Measurements from ENCODE around the gene FCHSD2. TPM values are rescaled to one million over a fixed set of nuclear protein-coding genes. Genes with fewer than 3 reads are reported as not detected.
A peak's percentile ranks its signal among the peaks of the same experiment; 100 is the strongest.

Gene FCHSD2
- total RNA-seq, 1 donor from 2014 or later, result 18.9 TPM

GRCh38 chr11:72959998-72960731 lies 182.0 kb downstream of the FCHSD2 start:
- Histone ChIP-seq H3K36me3 (ENCODE audit: insufficient read depth, low read length) (no peaks in the 10 kb centered on the region), H3K4me2 (ENCODE audit: low read length) (no peak overlapping the region), H3K9ac (ENCODE audit: low read length) (no peak overlapping the region), H3K79me2 (ENCODE audit: insufficient read depth, low read length) (no peaks in the 10 kb centered on the region), H3K9me3 (ENCODE audit: insufficient read depth, low read depth, low read length) (no peaks in the 10 kb centered on the region), H3K4me3 (ENCODE audit: insufficient read depth, low read depth, low read length) (no peak overlapping the region), H2AFZ (ENCODE audit: low read depth, low read length) (no peak overlapping the region), H4K20me1 (ENCODE audit: insufficient read depth, low read length) (no peaks in the 10 kb centered on the region), H3K4me1 (ENCODE audit: insufficient read depth, low read length) (no peaks in the 10 kb centered on the region), H3K27ac (ENCODE audit: low read depth, low read length) (no peak overlapping the region), H3K27me3 (ENCODE audit: insufficient read depth, low read length) (no peaks in the 10 kb centered on the region)
- no peak for FAIRE-seq
- TF ChIP-seq, protein P1, sequence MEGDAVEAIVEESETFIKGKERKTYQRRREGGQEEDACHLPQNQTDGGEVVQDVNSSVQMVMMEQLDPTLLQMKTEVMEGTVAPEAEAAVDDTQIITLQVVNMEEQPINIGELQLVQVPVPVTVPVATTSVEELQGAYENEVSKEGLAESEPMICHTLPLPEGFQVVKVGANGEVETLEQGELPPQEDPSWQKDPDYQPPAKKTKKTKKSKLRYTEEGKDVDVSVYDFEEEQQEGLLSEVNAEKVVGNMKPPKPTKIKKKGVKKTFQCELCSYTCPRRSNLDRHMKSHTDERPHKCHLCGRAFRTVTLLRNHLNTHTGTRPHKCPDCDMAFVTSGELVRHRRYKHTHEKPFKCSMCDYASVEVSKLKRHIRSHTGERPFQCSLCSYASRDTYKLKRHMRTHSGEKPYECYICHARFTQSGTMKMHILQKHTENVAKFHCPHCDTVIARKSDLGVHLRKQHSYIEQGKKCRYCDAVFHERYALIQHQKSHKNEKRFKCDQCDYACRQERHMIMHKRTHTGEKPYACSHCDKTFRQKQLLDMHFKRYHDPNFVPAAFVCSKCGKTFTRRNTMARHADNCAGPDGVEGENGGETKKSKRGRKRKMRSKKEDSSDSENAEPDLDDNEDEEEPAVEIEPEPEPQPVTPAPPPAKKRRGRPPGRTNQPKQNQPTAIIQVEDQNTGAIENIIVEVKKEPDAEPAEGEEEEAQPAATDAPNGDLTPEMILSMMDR (IDR thresholded peaks at IDR 0.05; ENCODE audit: insufficient read depth, low read depth, low read length), result no peak
- TF ChIP-seq EZH2 (IDR thresholded peaks at IDR 0.05; ENCODE audit: insufficient read depth, low read length), result no peak
- no peak for DNase-seq (ENCODE audit: low read depth)
- Mint-ChIP-seq H3K4me3 (ENCODE audit: unreplicated experiment) (no peak overlapping the region), H3K36me3 (ENCODE audit: low read depth, unreplicated experiment) (peaks cover 2% of the 10 kb centered on the region), H3K9me3 (ENCODE audit: unreplicated experiment) (no peaks in the 10 kb centered on the region), H3K27me3 (ENCODE audit: low read depth, unreplicated experiment) (no peaks in the 10 kb centered on the region), H3K4me1 (ENCODE audit: low read depth, unreplicated experiment) (peaks cover 7% of the 10 kb centered on the region), H3K27ac (ENCODE audit: unreplicated experiment) (no peak overlapping the region)

- peaks cover 7% of the 10 kb centered on the region for H3K4me1 Mint-ChIP-seq (ENCODE audit: low read depth, unreplicated experiment)
- H3K36me3 Mint-ChIP-seq (ENCODE audit: low read depth, unreplicated experiment), result peaks cover 2% of the 10 kb centered on the region
- H3K27ac ChIP-seq (ENCODE audit: low read depth, low read length), result no peak overlapping the region
Measured at GRCh38 chr11:72958791-72959190, 183.3 kb downstream of the FCHSD2 start.

More at GRCh38 chr11:72958791-72959190, 183.3 kb downstream of the FCHSD2 start:
- no peaks in the 10 kb centered on the region for H3K79me2 ChIP-seq (ENCODE audit: insufficient read depth, low read length)
- no peak for TF ChIP-seq EZH2 (IDR thresholded peaks at IDR 0.05; ENCODE audit: insufficient read depth, low read length)
- TF ChIP-seq, protein P1 (IDR thresholded peaks at IDR 0.05; ENCODE audit: insufficient read depth, low read depth, low read length), result no peak
- H3K4me3 Mint-ChIP-seq (ENCODE audit: unreplicated experiment), result no peak overlapping the region
- DNase-seq (ENCODE audit: low read depth), result peak; percentile 47
- no peaks in the 10 kb centered on the region for H3K27me3 ChIP-seq (ENCODE audit: insufficient read depth, low read length)
- no peak overlapping the region for H3K4me2 ChIP-seq (ENCODE audit: low read length)
- no peak overlapping the region for H3K4me3 ChIP-seq (ENCODE audit: insufficient read depth, low read depth, low read length)
- H3K9me3 Mint-ChIP-seq (ENCODE audit: unreplicated experiment), result no peaks in the 10 kb centered on the region
- H3K36me3 ChIP-seq (ENCODE audit: insufficient read depth, low read length), result no peaks in the 10 kb centered on the region
- H3K9ac ChIP-seq (ENCODE audit: low read length), result no peak overlapping the region
- H2AFZ ChIP-seq (ENCODE audit: low read depth, low read length), result no peak overlapping the region
- H3K9me3 ChIP-seq (ENCODE audit: insufficient read depth, low read depth, low read length), result no peaks in the 10 kb centered on the region
- no peaks in the 10 kb centered on the region for H4K20me1 ChIP-seq (ENCODE audit: insufficient read depth, low read length)
- H3K27ac Mint-ChIP-seq (ENCODE audit: unreplicated experiment), result no peak overlapping the region
- FAIRE-seq, result no peak
- no peaks in the 10 kb centered on the region for H3K27me3 Mint-ChIP-seq (ENCODE audit: low read depth, unreplicated experiment)
- H3K4me1 ChIP-seq (ENCODE audit: insufficient read depth, low read length), result no peaks in the 10 kb centered on the region

Data from astrocyte (in vitro differentiated cells and primary cell).